Choroid plexus epithelial cell (primary cell): Measurements from ENCODE around the gene TTC31.
"Not testable (repeated sequence)": the region's sequence is repeated elsewhere in the genome, so short reads cannot be mapped to it uniquely, and the experiment has no call there.

Source experiments
- DNase-seq: peaks from one replicate; pipeline ENCODE4 v3.0.0-alpha.2; 2010; ENCODE audit warnings: low read depth
- H3K4me3 ChIP-seq: 2 replicates; pipeline ENCODE4 v1.5.1; 2011; ENCODE audit warnings: low read depth, mild to moderate bottlenecking, control low read depth, low read length, moderate library complexity
- CTCF ChIP-seq: conservative IDR thresholded peaks from 2 replicates; pipeline ENCODE4 v1.5.1; 2011; ENCODE audit warnings: low read depth, mild to moderate bottlenecking, control low read depth, inconsistent platforms, low read length, moderate library complexity

The TTC31 gene

GRCh38 chr2:74440378-74441169 is 42.3 kb upstream of the TTC31 start:
- DNase-seq, result peak; percentile 77
- peak; percentile 28 for TF ChIP-seq CTCF
- H3K4me3 ChIP-seq, result peak overlapping the region; percentile 68

GRCh38 chr2:74441170-74441689 is 41.7 kb upstream of the TTC31 start:
- H3K4me3 ChIP-seq, result peak overlapping the region; percentile 41
- TF ChIP-seq CTCF, result no peak
- no peak for DNase-seq

GRCh38 chr2:74441690-74442482 is 41.0 kb upstream of the TTC31 start, which contains the start of gene RTKN:
RTKN (minus strand) TSS chr2:74441937; CDS start chr2:74441816, 121 bp downstream.
- DNase-seq, result no peak
- H3K4me3 ChIP-seq, result peak within 1 kb of the TSS; percentile 68
- TF ChIP-seq CTCF, result peak; percentile 3

- DNase-seq, H3K4me3 ChIP-seq: not testable (repeated sequence)
Measured at GRCh38 chr2:74442483-74443297, 40.2 kb upstream of the TTC31 start.

- no peak for DNase-seq
- TF ChIP-seq CTCF, result no peak
Measured at GRCh38 chr2:74444498-74445318, 38.2 kb upstream of the TTC31 start.

GRCh38 chr2:74447230-74447999 is 35.5 kb upstream of the TTC31 start:
- no peak for DNase-seq
- TF ChIP-seq CTCF, result no peak
- no peak overlapping the region for H3K4me3 ChIP-seq

More at GRCh38 chr2:74444498-74445318, 38.2 kb upstream of the TTC31 start:
- no peak overlapping the region for H3K4me3 ChIP-seq
